Keratinocyte (primary cell): ENCODE data around the gene LRRIQ1.

Source experiments
- CTCF ChIP-seq, 3 experiments: IDR thresholded peaks in 1 of 3; conservative IDR thresholded peaks in 1 of 3; optimal IDR thresholded peaks in 1 of 3; 2 replicates in 2 of 3; 3 replicates in 1 of 3; pipeline versions ENCODE3 to v1.5.1; 2011; ENCODE audit warnings: low read length in 3 of 3, mild to moderate bottlenecking in 3 of 3, moderate library complexity in 2 of 3, control low read depth in 1 of 3, inconsistent platforms in 1 of 3; ENCODE audit not compliant: insufficient read depth in 2 of 3; ENCODE audit errors: extremely low read depth in 1 of 3
- EZH2 ChIP-seq: IDR thresholded peaks from one replicate; pipeline ENCODE4 v1.6.1; 2012; ENCODE audit warnings: inconsistent platforms, mild to moderate bottlenecking, low read length, moderate library complexity

GRCh38 chr12:85036733-85037132 is 582 bp downstream of the LRRIQ1 start:
- TF ChIP-seq CTCF (optimal IDR thresholded peaks at IDR 0.05 in 1 of 3, IDR thresholded peaks at IDR 0.05 in 1 of 3, conservative IDR thresholded peaks at IDR 0.05 in 1 of 3; ENCODE audit: extremely low read depth in 1 of 3, insufficient read depth in 2 of 3, low read length in 3 of 3) (no peak), EZH2 (no peak)
